Gastroesophageal sphincter (tissue), 3 donors: ENCODE results near the gene PCID2.

Experiments used
- EP300 ChIP-seq: sonication (generic); formaldehyde crosslinking; IDR thresholded peaks from one replicate; pipeline ENCODE4 v1.6.1; 2017; ENCODE audit warnings: antibody characterized with exemption, mild to moderate bottlenecking
- POLR2A ChIP-seq, 2 donors: fragments of 450-650 bp; IDR thresholded peaks; one replicate each; pipeline ENCODE4 v1.6.1; 2017; ENCODE audit warnings: antibody characterized with exemption in 2 of 2, mild to moderate bottlenecking in 2 of 2, moderate library complexity in 1 of 2
- POLR2AphosphoS5 ChIP-seq: sonication (generic); formaldehyde crosslinking; IDR thresholded peaks from one replicate; pipeline ENCODE4 v1.6.1; 2017; ENCODE audit warnings: antibody characterized with exemption
- TF ChIP-seq, protein P1 (sequence below), 4 experiments: fragments of 200-600 bp in 2 of 4; fragments of 450-650 bp in 2 of 4; sonication (generic) in 1 of 4; IDR thresholded peaks; one replicate each; pipeline ENCODE4 v1.5.1; 2017 to 2019; ENCODE audit warnings: antibody characterized with exemption in 4 of 4, mild to moderate bottlenecking in 2 of 4, moderate library complexity in 2 of 4

DNA sequence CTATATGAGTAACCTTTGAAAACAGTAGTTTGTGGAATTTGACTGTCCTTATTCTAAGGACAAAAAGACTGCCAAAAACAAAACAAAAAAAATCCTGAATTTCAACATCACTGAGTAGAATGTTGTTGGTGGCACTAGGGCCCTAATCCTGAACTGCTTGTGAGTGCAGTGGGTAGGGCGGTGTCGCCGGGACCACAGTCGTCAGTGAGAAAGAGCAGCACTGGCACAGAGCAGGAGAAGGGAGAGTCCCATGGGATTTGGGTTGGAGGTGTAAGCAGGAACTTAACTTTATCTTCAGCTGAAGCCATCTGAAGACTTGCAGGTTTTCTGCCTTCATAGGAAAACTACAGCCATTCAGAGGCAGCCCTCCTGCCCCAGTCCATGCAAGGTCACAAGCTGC lies 5.6 kb downstream of the PCID2 start:
- TF ChIP-seq, protein P1, sequence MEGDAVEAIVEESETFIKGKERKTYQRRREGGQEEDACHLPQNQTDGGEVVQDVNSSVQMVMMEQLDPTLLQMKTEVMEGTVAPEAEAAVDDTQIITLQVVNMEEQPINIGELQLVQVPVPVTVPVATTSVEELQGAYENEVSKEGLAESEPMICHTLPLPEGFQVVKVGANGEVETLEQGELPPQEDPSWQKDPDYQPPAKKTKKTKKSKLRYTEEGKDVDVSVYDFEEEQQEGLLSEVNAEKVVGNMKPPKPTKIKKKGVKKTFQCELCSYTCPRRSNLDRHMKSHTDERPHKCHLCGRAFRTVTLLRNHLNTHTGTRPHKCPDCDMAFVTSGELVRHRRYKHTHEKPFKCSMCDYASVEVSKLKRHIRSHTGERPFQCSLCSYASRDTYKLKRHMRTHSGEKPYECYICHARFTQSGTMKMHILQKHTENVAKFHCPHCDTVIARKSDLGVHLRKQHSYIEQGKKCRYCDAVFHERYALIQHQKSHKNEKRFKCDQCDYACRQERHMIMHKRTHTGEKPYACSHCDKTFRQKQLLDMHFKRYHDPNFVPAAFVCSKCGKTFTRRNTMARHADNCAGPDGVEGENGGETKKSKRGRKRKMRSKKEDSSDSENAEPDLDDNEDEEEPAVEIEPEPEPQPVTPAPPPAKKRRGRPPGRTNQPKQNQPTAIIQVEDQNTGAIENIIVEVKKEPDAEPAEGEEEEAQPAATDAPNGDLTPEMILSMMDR (IDR thresholded peaks at IDR 0.05): no peak
- no peak for TF ChIP-seq POLR2A (IDR thresholded peaks at IDR 0.05)
- TF ChIP-seq POLR2AphosphoS5: no peak
- TF ChIP-seq EP300: no peak
